BLaER1 (cell line): Measurements from ENCODE around the gene CD59.

Experiments used
- H3K27ac ChIP-seq: shearing (Covaris generic); formaldehyde crosslinking; 2 replicates; pipeline ENCODE4 v1.8.1; 2022
- H3K27me3 ChIP-seq: shearing (Covaris generic); formaldehyde crosslinking; 2 replicates; pipeline ENCODE4 v1.8.1; 2022
- H3K36me3 ChIP-seq: shearing (Covaris generic); formaldehyde crosslinking; 2 replicates; pipeline ENCODE4 v1.8.1; 2022
- H3K4me1 ChIP-seq: shearing (Covaris generic); formaldehyde crosslinking; 2 replicates; pipeline ENCODE4 v1.8.1; 2022
- H3K4me2 ChIP-seq: shearing (Covaris generic); formaldehyde crosslinking; 2 replicates; pipeline ENCODE4 v1.8.1; 2022
- H3K4me3 ChIP-seq: shearing (Covaris generic); formaldehyde crosslinking; 2 replicates; pipeline ENCODE4 v1.8.1; 2022
- H3K9ac ChIP-seq: shearing (Covaris generic); formaldehyde crosslinking; 2 replicates; pipeline ENCODE4 v1.8.1; 2022
- H3K9me3 ChIP-seq: shearing (Covaris generic); formaldehyde crosslinking; 2 replicates; pipeline ENCODE4 v1.8.1; 2022
- H4K20me1 ChIP-seq: shearing (Covaris generic); formaldehyde crosslinking; 2 replicates; pipeline ENCODE4 v1.8.1; 2022
- Cebpa-rat ChIP-seq: shearing (Covaris generic); IDR thresholded peaks from 2 replicates; pipeline ENCODE4 v1.8.1; 2022

Gene CD59

GRCh38 chr11:33704240-33705002, 31.8 kb downstream of the CD59 start:
- Histone ChIP-seq H3K4me1 (peaks cover 23% of the 10 kb centered on the region), H3K27ac (no peak overlapping the region), H3K27me3 (no peaks in the 10 kb centered on the region), H3K4me2 (no peak overlapping the region), H3K4me3 (no peak overlapping the region), H3K9ac (no peak overlapping the region), H4K20me1 (no peaks in the 10 kb centered on the region), H3K36me3 (peaks cover 48% of the 10 kb centered on the region), H3K9me3 (no peaks in the 10 kb centered on the region)
- no peak for TF ChIP-seq Cebpa-rat

DNA sequence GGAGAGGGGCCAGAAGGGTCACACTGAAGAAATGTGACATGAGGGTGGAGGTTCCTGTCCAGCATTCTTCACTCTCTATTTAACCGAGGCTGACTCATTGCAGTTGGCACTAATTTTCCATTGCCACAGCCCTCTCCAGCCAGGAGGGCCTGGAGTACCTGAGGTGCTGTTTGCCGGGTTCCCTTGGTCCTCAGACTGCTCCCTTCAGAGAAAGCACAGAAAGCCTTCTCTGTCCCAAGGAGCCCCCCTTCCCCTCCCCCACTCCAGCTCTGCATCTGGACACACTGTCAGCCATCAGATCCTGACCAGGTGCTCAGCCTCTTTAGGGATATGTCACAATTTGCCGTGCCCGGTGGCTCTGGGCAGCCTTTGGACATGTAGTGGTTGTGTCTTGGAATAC, 32.4 kb downstream of the CD59 start:
- no peak overlapping the region for H3K27ac ChIP-seq
- H3K36me3 ChIP-seq: peaks cover 41% of the 10 kb centered on the region
- no peak overlapping the region for H3K9ac ChIP-seq
- no peaks in the 10 kb centered on the region for H3K27me3 ChIP-seq
- peaks cover 24% of the 10 kb centered on the region for H3K4me1 ChIP-seq
- no peak for TF ChIP-seq Cebpa-rat
- no peak overlapping the region for H3K4me3 ChIP-seq
- no peaks in the 10 kb centered on the region for H3K9me3 ChIP-seq
- no peak overlapping the region for H3K4me2 ChIP-seq
- H4K20me1 ChIP-seq: no peaks in the 10 kb centered on the region

DNA sequence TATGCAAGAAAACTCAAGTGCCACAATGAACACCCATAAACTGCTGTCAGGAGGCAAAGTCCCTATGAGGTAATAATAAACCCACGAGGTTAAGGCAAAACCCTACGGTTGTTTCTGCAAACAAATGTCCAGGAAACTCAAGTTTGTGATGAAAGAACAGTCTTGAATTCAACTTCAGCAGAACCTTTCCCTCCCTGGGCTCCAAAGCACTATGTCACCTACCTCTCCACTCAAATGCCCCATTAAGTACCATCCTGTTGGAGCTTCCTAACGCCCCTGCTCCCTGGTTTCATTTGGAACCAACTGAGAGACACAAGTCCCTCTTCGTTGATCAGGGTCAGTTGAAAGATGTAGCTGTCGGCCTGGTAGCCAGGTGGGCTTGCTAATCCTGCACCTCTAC, 33.0 kb downstream of the CD59 start:
- no peak for TF ChIP-seq Cebpa-rat
- no peaks in the 10 kb centered on the region for H3K9me3 ChIP-seq
- no peak overlapping the region for H3K4me2 ChIP-seq
- no peak overlapping the region for H3K27ac ChIP-seq
- H4K20me1 ChIP-seq: no peaks in the 10 kb centered on the region
- H3K4me3 ChIP-seq: no peak overlapping the region
- peaks cover 24% of the 10 kb centered on the region for H3K4me1 ChIP-seq
- H3K36me3 ChIP-seq: peaks cover 37% of the 10 kb centered on the region
- no peak overlapping the region for H3K9ac ChIP-seq
- H3K27me3 ChIP-seq: no peaks in the 10 kb centered on the region

DNA sequence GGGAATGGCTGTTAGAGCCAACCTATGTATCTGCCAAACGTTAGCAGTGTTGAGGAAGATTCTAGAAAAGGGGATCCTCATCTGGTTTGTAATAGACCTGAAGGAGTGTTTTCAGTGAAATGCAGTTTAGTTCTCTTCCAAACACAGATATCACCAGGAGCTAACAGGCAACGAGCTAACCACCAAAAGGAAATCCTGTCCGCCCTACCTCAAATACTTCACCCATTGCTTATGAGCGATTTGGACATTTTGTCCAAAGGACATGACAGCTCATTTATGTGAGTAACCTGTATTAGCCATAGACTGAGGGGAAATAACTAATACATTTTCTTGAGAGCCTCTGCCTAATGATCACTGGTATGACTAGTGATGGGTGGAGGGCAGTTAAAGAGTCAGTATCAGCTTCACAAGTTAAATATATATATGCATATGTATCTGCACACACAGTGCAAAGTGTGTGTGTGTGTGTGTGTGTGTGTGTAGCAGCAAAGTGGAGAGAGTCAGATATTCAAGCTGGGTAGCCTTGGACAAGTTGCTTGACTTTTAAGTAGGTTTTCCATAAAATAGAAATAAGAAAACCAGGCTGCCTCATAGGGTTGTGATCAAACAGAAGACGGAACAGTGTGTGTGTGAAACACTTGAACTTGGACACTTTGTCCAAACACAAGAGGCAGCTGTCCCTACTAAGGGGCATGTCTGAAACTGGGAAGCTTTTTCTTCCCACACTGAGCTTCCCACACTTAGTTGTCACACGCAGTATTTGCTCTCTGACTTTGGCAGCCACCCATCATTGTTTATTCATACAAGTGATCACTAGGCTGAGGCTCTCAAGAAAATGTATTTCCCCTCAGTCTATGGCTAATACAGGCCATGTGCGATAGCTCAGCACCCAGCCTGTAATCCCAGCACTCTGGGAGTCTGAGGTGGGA, 34.7 kb downstream of the CD59 start:
- Histone ChIP-seq H3K9ac (peak overlapping the region; percentile 54), H3K4me1 (peaks cover 24% of the 10 kb centered on the region), H3K4me2 (peak overlapping the region; percentile 86), H4K20me1 (no peaks in the 10 kb centered on the region), H3K9me3 (no peaks in the 10 kb centered on the region), H3K27me3 (no peaks in the 10 kb centered on the region), H3K4me3 (peak overlapping the region; percentile 70), H3K36me3 (peaks cover 20% of the 10 kb centered on the region), H3K27ac (peak overlapping the region; percentile 29; the same call in 1 of the 2 replicates)
- no peak for TF ChIP-seq Cebpa-rat

DNA sequence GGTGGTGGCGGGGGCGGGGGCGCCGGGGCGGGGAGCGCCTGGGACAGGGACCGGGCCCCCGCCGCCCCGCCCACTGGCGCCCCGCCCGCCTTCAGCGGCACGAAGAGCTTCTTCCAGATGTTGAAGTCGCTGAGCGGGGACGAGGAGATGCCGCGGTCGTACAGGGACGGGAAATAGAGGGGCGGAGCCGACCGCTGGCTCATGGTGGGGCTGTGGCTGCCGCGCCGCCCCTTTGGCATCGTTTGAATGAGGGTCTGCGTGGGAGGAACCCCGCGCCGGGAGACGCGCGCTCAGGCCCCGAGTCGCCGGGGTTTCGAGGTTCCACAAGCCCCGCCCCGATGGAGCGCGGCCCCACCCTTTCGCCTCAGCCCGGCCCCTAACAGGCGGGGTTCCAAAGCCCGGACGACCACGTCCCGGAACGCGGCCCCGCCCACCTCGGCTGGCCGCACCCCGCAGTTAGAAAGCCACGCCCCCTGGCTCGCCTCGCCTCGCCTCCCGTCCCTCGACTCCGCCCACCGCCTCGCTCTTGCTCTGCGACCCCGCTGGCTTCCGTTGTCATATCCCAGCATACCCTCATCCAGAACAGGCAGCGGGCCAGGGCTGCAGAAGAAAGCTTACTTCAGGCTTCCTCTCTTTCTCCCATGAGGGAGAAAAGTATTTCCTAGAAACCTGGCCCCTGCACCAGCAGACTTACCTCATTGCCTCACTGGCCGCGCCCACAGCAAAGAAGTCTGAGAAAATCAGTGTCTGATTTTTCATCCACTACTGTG, 35.5 kb downstream of the CD59 start, which contains the start of gene C11orf91:
C11orf91 (minus strand) TSS at position 325 of the 770 bp plus-strand sequence; CDS start at position 239, 86 bp downstream.
- Histone ChIP-seq H4K20me1 (no peaks in the 10 kb centered on the region), H3K27me3 (no peaks in the 10 kb centered on the region), H3K27ac (peak within 1 kb of the TSS; percentile 29; the same call in 1 of the 2 replicates), H3K36me3 (peaks cover 16% of the 10 kb centered on the region), H3K4me2 (peak within 1 kb of the TSS; percentile 86), H3K4me1 (peaks cover 24% of the 10 kb centered on the region), H3K9me3 (no peaks in the 10 kb centered on the region), H3K9ac (peak within 1 kb of the TSS; percentile 54), H3K4me3 (peak within 1 kb of the TSS; percentile 70)
- TF ChIP-seq Cebpa-rat: no peak

GRCh38 chr11:33700063-33700501, 36.1 kb downstream of the CD59 start:
- no peak overlapping the region; the same call in 1 of the 2 replicates for H3K27ac ChIP-seq
- peak overlapping the region; percentile 70 for H3K4me3 ChIP-seq
- TF ChIP-seq Cebpa-rat: no peak
- H3K4me2 ChIP-seq: peak overlapping the region; percentile 86
- H3K4me1 ChIP-seq: peaks cover 24% of the 10 kb centered on the region
- no peaks in the 10 kb centered on the region for H3K27me3 ChIP-seq
- peaks cover 9% of the 10 kb centered on the region for H3K36me3 ChIP-seq
- no peaks in the 10 kb centered on the region for H4K20me1 ChIP-seq
- H3K9me3 ChIP-seq: no peaks in the 10 kb centered on the region
- peak overlapping the region; percentile 42; the same call in 1 of the 2 replicates for H3K9ac ChIP-seq

DNA sequence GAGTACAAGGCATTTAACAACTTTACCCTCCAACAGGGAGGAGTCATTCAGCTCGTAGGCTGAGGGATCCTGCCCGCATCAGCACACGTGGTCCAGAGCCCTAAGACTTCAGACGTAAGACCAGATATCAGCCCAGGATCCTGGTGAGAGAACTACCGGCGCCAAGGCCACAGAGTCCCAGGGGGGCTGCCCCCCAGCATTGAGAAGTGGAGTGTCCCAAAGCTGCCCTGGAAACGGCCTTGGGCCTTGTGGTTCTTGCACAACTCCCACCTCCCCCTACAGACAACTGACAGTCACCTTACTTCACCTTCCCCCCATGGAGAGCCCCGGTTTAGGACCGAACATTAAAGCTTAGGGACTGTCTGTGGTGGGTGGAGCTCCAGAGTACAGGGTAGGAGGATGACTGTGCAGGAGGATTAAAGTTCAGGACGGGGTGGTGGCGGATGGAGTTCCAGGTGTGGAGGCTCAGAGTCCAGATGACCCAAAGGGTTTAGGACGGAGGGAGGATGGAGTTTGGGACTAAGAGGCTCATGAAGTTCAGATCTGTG, 36.6 kb downstream of the CD59 start:
- Histone ChIP-seq H3K4me2 (peak overlapping the region; percentile 86), H3K27me3 (no peaks in the 10 kb centered on the region), H3K4me1 (peaks cover 24% of the 10 kb centered on the region), H3K9ac (no peak overlapping the region), H3K36me3 (0 out of 2 replicates have a peak, but pooled peaks cover 6% of the 10 kb centered on the region), H3K4me3 (peak overlapping the region; percentile 70), H4K20me1 (no peaks in the 10 kb centered on the region), H3K27ac (no peak overlapping the region; the same call in 1 of the 2 replicates), H3K9me3 (no peaks in the 10 kb centered on the region)
- TF ChIP-seq Cebpa-rat: no peak

DNA sequence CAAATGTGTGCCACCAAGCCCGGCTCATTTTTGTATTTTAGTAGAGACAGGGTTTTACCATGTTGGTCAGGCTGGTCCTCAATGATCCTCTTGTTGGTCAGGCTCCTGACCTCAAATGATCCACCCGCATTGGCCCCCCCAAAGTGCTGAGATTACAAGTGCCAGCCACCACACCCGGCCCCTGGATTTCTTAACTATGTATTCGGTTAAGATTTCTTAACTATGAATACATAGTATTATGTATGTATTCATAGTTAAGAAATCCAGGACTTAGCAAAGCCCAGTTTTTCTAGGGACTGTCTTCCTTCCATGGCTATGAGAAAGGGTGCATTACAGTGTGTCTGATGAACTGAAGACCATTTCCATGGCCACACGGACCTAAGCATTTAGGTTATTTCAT, 37.3 kb downstream of the CD59 start:
- no peak overlapping the region for H3K4me3 ChIP-seq
- H3K4me1 ChIP-seq: peaks cover 24% of the 10 kb centered on the region
- H3K27me3 ChIP-seq: no peaks in the 10 kb centered on the region
- no peaks in the 10 kb centered on the region for H3K36me3 ChIP-seq
- no peaks in the 10 kb centered on the region for H3K9me3 ChIP-seq
- no peak overlapping the region for H3K9ac ChIP-seq
- H4K20me1 ChIP-seq: no peaks in the 10 kb centered on the region
- TF ChIP-seq Cebpa-rat: no peak
- no peak overlapping the region for H3K4me2 ChIP-seq
- H3K27ac ChIP-seq: no peak overlapping the region

- H4K20me1 ChIP-seq: no peaks in the 10 kb centered on the region
- no peak overlapping the region for H3K9ac ChIP-seq
- H3K36me3 ChIP-seq: no peaks in the 10 kb centered on the region
- no peaks in the 10 kb centered on the region for H3K9me3 ChIP-seq
- H3K27me3 ChIP-seq: no peaks in the 10 kb centered on the region
- H3K4me1 ChIP-seq: peaks cover 24% of the 10 kb centered on the region
- no peak overlapping the region for H3K4me3 ChIP-seq
- TF ChIP-seq Cebpa-rat: no peak
- H3K27ac ChIP-seq: no peak overlapping the region
- H3K4me2 ChIP-seq: no peak overlapping the region
These were observed 38.2 kb downstream of the CD59 start for GRCh38 chr11:33697997-33698396.
